DOHH2 (cell line): ENCODE data around the gene DGKD.

Experiments used
- EZH2phosphoT487 ChIP-seq: fragments of 200-600 bp; sonication (generic); IDR thresholded peaks from 2 replicates; pipeline ENCODE4 v1.6.1; 2017; ENCODE audit warnings: borderline replicate concordance, mild to moderate bottlenecking, antibody characterized with exemption, low read length, moderate library complexity, mixed read lengths
- TF ChIP-seq, protein P1 (sequence below): fragments of 200-600 bp; sonication (generic); IDR thresholded peaks from one replicate; pipeline ENCODE4 v1.5.1; 2014; ENCODE audit warnings: antibody characterized with exemption, mild to moderate bottlenecking, low read depth, low read length; ENCODE audit not compliant: poor library complexity, severe bottlenecking

DNA sequence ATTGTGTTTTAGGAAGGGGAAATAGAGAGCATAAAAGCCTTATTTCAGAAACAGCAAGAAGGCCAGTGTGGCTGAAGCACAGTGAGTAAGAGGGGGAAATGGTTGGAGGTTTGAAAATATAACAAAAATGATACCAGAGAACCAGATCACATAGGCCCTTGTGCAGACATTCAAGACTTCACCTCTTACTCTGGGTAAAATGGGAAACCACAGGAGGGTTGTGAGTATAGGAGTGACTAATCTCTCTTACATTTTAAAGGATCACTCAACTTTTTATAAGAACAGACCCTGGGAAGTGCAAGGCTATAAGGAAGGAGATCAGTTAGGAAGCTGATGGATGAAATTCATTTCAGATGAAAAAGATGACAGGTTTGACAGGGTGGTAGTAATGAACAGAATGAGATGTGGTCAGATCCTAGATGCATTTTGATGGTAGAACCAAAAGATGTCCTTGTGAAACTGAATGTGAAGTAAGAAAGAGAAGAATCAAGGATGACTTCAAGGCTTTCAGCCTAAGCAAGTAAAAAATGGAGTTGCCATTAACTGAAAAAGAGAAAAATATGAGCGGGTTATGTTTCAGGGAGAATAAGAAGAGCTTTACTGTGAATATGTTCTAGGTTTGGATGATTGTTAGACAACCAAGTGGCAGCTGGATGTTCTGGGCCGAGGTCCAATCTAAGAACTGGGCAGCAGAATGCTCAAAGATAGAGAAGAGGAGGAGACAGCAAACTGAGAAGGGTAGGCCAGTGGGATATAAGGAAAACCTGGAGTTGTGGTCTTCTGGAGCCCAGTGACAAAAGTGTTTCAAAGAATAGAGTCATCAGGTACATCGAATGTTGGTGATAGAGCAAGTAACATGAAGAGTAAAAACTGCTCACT lies 147.1 kb downstream of the DGKD start:
- TF ChIP-seq, protein P1, sequence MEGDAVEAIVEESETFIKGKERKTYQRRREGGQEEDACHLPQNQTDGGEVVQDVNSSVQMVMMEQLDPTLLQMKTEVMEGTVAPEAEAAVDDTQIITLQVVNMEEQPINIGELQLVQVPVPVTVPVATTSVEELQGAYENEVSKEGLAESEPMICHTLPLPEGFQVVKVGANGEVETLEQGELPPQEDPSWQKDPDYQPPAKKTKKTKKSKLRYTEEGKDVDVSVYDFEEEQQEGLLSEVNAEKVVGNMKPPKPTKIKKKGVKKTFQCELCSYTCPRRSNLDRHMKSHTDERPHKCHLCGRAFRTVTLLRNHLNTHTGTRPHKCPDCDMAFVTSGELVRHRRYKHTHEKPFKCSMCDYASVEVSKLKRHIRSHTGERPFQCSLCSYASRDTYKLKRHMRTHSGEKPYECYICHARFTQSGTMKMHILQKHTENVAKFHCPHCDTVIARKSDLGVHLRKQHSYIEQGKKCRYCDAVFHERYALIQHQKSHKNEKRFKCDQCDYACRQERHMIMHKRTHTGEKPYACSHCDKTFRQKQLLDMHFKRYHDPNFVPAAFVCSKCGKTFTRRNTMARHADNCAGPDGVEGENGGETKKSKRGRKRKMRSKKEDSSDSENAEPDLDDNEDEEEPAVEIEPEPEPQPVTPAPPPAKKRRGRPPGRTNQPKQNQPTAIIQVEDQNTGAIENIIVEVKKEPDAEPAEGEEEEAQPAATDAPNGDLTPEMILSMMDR, result no peak
- no peak for TF ChIP-seq EZH2phosphoT487
